Caco-2 (cell line): ENCODE measurements around the gene USF1. TPM values are rescaled to one million over a fixed set of nuclear protein-coding genes. Genes with fewer than 3 reads are reported as not detected.

Experiments
- BruUV-seq: library from RNA; stranded (reverse); fragments of 400-500 nt; replicated peaks from 2 replicates; lab custom pipeline; 2021; lab: Mats Ljungman, UMichigan
- CTCF ChIA-PET: fragments of 300-600 bp; sonication (Branson Sonifier 250); formaldehyde crosslinking; loops from one replicate; lab custom pipeline; 2022; ENCODE audit warnings: antibody characterized with exemption; lab: Charles Lee
- POLR2A ChIA-PET: fragments of 300-600 bp; sonication (Branson Sonifier 250); formaldehyde crosslinking; loops from one replicate; lab custom pipeline; 2022; ENCODE audit warnings: antibody characterized with exemption; lab: Charles Lee
- DNase-seq, 2 experiments: peaks; one replicate each; pipeline versions ENCODE4 v3.0.0 to v3.0.0-alpha.2; 2020 to 2022
- H3K27me3 ChIP-seq: replicated peaks from 2 replicates; pipeline ENCODE4 v1.6.0; 2011; ENCODE audit warnings: low read length; ENCODE audit not compliant: control insufficient read depth, insufficient read depth
- H3K36me3 ChIP-seq: 2 replicates; pipeline ENCODE4 v1.5.1; 2011; ENCODE audit warnings: low read length; ENCODE audit not compliant: control insufficient read depth, insufficient read depth
- H3K4me1 ChIP-seq: fragments of 250-450 bp; sonication (Bioruptor Pico); 2 replicates; pipeline ENCODE4 v1.5.1; 2020; ENCODE audit warnings: mild to moderate bottlenecking
- H3K4me3 ChIP-seq: 2 replicates; pipeline ENCODE4 v1.5.1; 2011; ENCODE audit warnings: low read depth, mild to moderate bottlenecking, control low read depth, low read length
- H3K9me3 ChIP-seq: fragments of 250-450 bp; sonication (Bioruptor Pico); 2 replicates; pipeline ENCODE4 v1.5.1; 2020; ENCODE audit warnings: mild to moderate bottlenecking, moderate library complexity
- H3K27ac Mint-ChIP-seq: one replicate; pipeline ENCODE4 v1.8.0; 2022; ENCODE audit warnings: mixed read lengths; ENCODE audit not compliant: unreplicated experiment
- H3K27me3 Mint-ChIP-seq: one replicate; pipeline ENCODE4 v1.8.0; 2022; ENCODE audit warnings: mixed read lengths; ENCODE audit not compliant: insufficient read depth, unreplicated experiment
- H3K36me3 Mint-ChIP-seq: one replicate; pipeline ENCODE4 v1.8.0; 2022; ENCODE audit warnings: mild to moderate bottlenecking, mixed read lengths; ENCODE audit not compliant: insufficient read depth, unreplicated experiment
- H3K4me1 Mint-ChIP-seq: one replicate; pipeline ENCODE4 v1.8.0; 2022; ENCODE audit warnings: low read depth, mixed read lengths; ENCODE audit not compliant: unreplicated experiment
- H3K4me3 Mint-ChIP-seq: one replicate; pipeline ENCODE4 v1.8.0; 2022; ENCODE audit warnings: mild to moderate bottlenecking, moderate library complexity, mixed read lengths; ENCODE audit not compliant: unreplicated experiment
- H3K9me3 Mint-ChIP-seq: one replicate; pipeline ENCODE4 v1.8.0; 2022; ENCODE audit warnings: mixed read lengths; ENCODE audit not compliant: unreplicated experiment
- CTCF ChIP-seq, 2 experiments: fragments of 200-600 bp in 1 of 2; IDR thresholded peaks; 1 replicate in 1 of 2; 2 replicates in 1 of 2; pipeline versions ENCODE4 v1.5.1 to v1.8.0; 2011 to 2022; ENCODE audit warnings: antibody characterized with exemption in 1 of 2, control low read depth in 1 of 2, inconsistent platforms in 1 of 2, low read depth in 1 of 2, low read length in 1 of 2, mild to moderate bottlenecking in 1 of 2, moderate library complexity in 1 of 2; ENCODE audit not compliant: insufficient read depth in 1 of 2, severe bottlenecking in 1 of 2, unreplicated experiment in 1 of 2
- intact Hi-C: fragments of 100-400 bp; cut with micrococcal nuclease; formaldehyde crosslinking; loops from one replicate; pipeline ENCODE4 v1.10.0; 2022; ENCODE audit not compliant: unreplicated experiment
- total RNA-seq: library from RNA; stranded (reverse); gene quantifications from 2 replicates; pipeline ENCODE4 v1.2.3, GENCODE V29; 2022

Gene USF1
- total RNA-seq, 1 experiment from 2014 or later, result 49.7 TPM

GRCh38 chr1:161090617-161091016 is 44.8 kb upstream of the USF1 start:
- no peaks in the 10 kb centered on the region for H3K36me3 Mint-ChIP-seq
- DNase-seq, result no peak
- H3K4me3 ChIP-seq, result no peak overlapping the region
- H3K36me3 ChIP-seq, result no peaks in the 10 kb centered on the region
- no peaks in the 10 kb centered on the region for H3K27me3 Mint-ChIP-seq
- intact Hi-C loops, result no loop called here
- POLR2A ChIA-PET, result interaction anchor here (1.0 kb wide), 1 partner anchor 70 kb away, joined by 4 read pairs; the partner anchor contains the start of gene F11R
- no TSS peak for BruUV-seq
- no peaks in the 10 kb centered on the region for H3K4me1 Mint-ChIP-seq
- no peak overlapping the region for H3K4me3 Mint-ChIP-seq
- no peak overlapping the region for H3K27ac Mint-ChIP-seq
- H3K27me3 ChIP-seq, result no peaks in the 10 kb centered on the region
- TF ChIP-seq CTCF (IDR thresholded peaks at IDR 0.05; ENCODE audit: insufficient read depth in 1 of 2, low read depth in 1 of 2, low read length in 1 of 2, severe bottlenecking in 1 of 2, unreplicated experiment in 1 of 2), result no peak
- H3K9me3 Mint-ChIP-seq, result no peaks in the 10 kb centered on the region
- H3K9me3 ChIP-seq, result no peaks in the 10 kb centered on the region
- H3K4me1 ChIP-seq, result 0 out of 2 replicates have a peak, but pooled peaks cover 4% of the 10 kb centered on the region
- CTCF ChIA-PET, result no interaction called here

GRCh38 chr1:161089938-161090337 is 44.2 kb upstream of the USF1 start:
- no peaks in the 10 kb centered on the region for H3K27me3 ChIP-seq
- DNase-seq, result no peak
- no peaks in the 10 kb centered on the region for H3K36me3 ChIP-seq
- CTCF ChIA-PET, result no interaction called here
- intact Hi-C loops, result no loop called here
- Mint-ChIP-seq H3K9me3 (no peaks in the 10 kb centered on the region), H3K4me1 (peaks cover 4% of the 10 kb centered on the region), H3K4me3 (no peak overlapping the region), H3K36me3 (no peaks in the 10 kb centered on the region), H3K27me3 (no peaks in the 10 kb centered on the region), H3K27ac (no peak overlapping the region)
- H3K4me3 ChIP-seq, result no peak overlapping the region
- BruUV-seq, result no TSS peak
- no peaks in the 10 kb centered on the region for H3K9me3 ChIP-seq
- TF ChIP-seq CTCF (IDR thresholded peaks at IDR 0.05; ENCODE audit: insufficient read depth in 1 of 2, low read depth in 1 of 2, low read length in 1 of 2, severe bottlenecking in 1 of 2, unreplicated experiment in 1 of 2), result no peak
- H3K4me1 ChIP-seq, result peaks cover 9% of the 10 kb centered on the region
- POLR2A ChIA-PET, result no interaction called here

GRCh38 chr1:161089251-161089924 is 43.6 kb upstream of the USF1 start, which contains the start of gene NECTIN4:
Gene NECTIN4 (minus strand): TSS chr1:161089558. CDS start chr1:161089296, 262 bp downstream.
- Histone ChIP-seq H3K4me3 (no peak within 1 kb of the TSS), H3K27me3 (no peaks in the 10 kb centered on the region), H3K36me3 (no peaks in the 10 kb centered on the region), H3K4me1 (peaks cover 15% of the 10 kb centered on the region), H3K9me3 (no peaks in the 10 kb centered on the region)
- POLR2A ChIA-PET, result no interaction called here
- TF ChIP-seq CTCF (IDR thresholded peaks at IDR 0.05; ENCODE audit: insufficient read depth in 1 of 2, low read depth in 1 of 2, low read length in 1 of 2, severe bottlenecking in 1 of 2, unreplicated experiment in 1 of 2), result no peak
- Mint-ChIP-seq H3K27ac (peak within 1 kb of the TSS; percentile 36), H3K27me3 (no peaks in the 10 kb centered on the region), H3K4me3 (peak within 1 kb of the TSS; percentile 42), H3K36me3 (no peaks in the 10 kb centered on the region), H3K4me1 (peaks cover 10% of the 10 kb centered on the region), H3K9me3 (no peaks in the 10 kb centered on the region)
- intact Hi-C loops, result no loop called here
- peak in 1 of 2 experiments; percentile 32 for DNase-seq
- no TSS peak for BruUV-seq
- CTCF ChIA-PET, result no interaction called here
